Measurements from ENCODE around the gene PGAM2.

Gene PGAM2

GRCh38 chr7:44065431-44066110 lies at the start of gene PGAM2:
Gene PGAM2 (minus strand): TSS chr7:44065567. CDS start chr7:44065529, 38 bp downstream.
- DNase-seq: peak; percentile 80

GRCh38 chr7:44114586-44115310 lies 49.4 kb upstream of the PGAM2 start:
- DNase-seq: peak; percentile 79

- no peak for DNase-seq
These were observed 48.5 kb upstream of the PGAM2 start for GRCh38 chr7:44113764-44114354.

- no peak for DNase-seq
These were observed 47.8 kb upstream of the PGAM2 start for GRCh38 chr7:44112997-44113763.

DNA sequence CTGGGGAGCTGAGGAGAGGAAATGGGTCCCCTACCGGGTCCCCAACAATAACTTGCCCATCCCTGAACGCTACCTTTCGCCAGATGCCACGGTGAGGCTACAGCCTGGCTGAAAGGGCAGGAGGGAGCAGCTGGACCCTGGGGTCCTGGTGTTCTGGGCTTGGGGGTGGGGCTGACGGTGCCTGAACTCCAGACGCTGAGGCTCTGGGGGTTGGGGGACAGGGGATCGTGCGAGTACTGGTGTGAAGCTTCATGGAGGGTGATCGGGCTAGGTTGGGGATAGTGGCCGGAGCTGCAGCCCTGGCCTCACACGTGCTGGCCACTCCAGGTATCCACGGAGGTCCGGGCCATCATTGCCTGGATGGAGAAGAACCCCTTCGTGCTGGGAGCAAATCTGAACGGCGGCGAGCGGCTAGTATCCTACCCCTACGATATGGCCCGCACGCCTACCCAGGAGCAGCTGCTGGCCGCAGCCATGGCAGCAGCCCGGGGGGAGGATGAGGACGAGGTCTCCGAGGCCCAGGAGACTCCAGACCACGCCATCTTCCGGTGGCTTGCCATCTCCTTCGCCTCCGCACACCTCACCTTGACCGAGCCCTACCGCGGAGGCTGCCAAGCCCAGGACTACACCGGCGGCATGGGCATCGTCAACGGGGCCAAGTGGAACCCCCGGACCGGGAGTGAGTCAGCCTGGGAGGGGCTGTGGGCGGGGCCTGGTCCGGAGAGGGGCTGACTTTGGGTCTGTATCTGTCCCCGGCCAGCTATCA lies 47.0 kb upstream of the PGAM2 start:
- no peak for DNase-seq

DNA sequence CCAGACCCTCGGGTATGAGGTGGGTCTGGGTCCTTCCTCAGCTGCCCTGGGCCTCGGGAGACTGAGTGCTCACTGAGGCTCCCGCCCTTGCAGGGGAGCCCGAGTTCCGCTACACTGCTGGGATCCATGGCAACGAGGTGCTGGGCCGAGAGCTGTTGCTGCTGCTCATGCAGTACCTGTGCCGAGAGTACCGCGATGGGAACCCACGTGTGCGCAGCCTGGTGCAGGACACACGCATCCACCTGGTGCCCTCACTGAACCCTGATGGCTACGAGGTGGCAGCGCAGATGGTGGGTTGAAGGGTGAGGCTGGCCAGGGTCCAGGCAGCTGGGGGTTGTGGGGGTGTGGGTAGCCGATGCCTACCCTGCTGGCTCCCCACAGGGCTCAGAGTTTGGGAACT lies 46.4 kb upstream of the PGAM2 start:
- no peak for DNase-seq

GRCh38 chr7:44110719-44111635 lies 45.6 kb upstream of the PGAM2 start:
- no peak for DNase-seq

DNA sequence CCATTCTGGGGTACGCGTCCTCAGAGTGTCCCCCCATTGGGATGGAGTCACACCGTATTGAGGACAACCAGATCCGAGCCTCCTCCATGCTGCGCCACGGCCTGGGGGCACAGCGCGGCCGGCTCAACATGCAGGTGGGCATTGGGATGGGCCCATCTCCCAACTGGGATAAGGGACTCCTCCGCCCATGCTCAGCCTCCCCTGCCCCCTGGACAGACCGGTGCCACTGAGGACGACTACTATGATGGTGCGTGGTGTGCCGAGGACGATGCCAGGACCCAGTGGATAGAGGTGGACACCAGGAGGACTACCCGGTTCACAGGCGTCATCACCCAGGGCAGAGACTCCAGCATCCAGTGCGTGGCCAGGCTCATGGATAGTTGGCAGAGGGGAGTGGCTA lies 44.6 kb upstream of the PGAM2 start:
- DNase-seq: no peak

DNA sequence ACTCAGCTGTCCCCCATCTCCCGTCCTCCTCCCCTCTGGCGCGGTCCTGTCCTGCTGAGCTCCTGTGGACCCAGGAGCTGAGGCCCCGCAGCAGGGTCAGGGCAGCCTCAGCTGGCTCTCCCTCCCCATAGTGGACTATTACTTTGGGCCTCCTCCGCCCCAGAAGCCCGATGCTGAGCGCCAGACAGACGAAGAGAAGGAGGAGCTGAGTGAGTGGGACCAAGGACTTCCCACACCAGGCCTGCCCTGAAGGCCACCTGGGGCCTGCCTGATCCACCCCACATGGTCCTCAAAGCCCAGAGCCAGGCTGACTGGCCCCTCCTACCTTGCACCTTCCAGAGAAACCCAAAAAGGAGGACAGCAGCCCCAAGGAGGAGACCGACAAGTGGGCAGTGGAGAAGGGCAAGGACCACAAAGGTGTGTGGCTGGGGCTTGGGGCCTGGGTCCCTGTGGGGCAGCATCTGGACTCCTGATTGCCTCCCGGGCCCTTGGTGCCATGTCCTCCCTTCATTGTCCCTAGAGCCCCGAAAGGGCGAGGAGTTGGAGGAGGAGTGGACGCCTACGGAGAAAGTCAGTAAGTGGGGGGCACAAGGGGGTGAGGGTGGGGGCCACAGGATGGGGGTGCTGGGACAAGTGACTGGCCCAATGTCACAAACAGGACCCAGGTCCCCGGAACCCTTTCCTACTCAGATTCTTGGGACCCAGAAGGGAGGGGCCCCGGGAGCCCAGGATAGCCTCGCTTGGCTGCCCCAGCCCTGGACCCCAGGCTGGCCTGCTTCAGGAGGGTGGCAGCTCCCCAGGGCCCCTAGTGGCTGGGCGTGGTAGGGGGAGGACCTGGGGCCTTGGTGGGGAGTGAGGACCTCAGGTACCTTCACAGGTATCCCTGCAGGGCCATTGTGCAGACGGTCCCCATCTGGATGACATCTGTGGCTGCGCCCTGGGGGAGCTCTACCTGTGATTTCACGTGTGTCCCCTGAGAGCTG lies 43.7 kb upstream of the PGAM2 start:
- DNase-seq: no peak

DNA sequence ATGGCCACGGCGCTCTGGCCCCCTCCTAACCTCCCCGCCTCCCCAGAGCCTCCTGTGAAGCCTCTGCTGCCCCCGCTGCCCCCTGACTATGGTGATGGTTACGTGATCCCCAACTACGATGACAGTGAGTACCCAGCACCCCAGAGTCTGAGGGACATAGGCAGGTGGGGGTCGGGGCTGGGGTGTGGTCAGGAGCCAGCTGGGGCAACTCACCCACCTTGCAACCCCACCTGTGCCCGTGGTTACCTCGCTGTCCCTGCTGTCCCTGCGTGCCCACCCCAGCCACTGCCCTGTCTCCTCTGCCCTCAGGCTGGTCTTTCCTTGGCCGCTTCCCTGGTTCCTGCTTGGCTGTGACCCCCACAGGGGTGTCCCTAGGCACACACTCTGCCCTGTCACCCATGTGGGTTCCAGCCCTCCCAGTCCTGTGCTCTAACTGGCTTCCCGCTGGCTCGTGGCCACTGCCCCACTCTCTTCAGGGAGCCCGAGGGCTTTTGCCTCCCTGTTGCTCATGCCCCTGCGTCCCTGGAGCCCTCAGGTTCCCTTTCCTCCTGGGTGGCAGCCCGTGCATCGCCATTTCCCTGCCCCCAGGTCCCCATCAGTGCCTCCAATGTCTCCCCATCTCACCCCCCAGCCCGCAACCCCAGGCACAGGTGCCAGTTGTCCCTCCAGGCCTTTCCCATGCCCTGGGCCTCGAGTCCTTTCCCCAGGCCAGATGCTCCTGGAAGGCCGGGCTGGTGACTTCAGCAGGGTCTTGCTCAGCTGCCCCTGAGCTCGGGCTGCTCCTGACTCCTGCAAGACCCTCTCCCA lies 42.8 kb upstream of the PGAM2 start:
- DNase-seq: no peak

- no peak for DNase-seq
These were observed 42.0 kb upstream of the PGAM2 start for GRCh38 chr7:44107116-44107960.

DNA sequence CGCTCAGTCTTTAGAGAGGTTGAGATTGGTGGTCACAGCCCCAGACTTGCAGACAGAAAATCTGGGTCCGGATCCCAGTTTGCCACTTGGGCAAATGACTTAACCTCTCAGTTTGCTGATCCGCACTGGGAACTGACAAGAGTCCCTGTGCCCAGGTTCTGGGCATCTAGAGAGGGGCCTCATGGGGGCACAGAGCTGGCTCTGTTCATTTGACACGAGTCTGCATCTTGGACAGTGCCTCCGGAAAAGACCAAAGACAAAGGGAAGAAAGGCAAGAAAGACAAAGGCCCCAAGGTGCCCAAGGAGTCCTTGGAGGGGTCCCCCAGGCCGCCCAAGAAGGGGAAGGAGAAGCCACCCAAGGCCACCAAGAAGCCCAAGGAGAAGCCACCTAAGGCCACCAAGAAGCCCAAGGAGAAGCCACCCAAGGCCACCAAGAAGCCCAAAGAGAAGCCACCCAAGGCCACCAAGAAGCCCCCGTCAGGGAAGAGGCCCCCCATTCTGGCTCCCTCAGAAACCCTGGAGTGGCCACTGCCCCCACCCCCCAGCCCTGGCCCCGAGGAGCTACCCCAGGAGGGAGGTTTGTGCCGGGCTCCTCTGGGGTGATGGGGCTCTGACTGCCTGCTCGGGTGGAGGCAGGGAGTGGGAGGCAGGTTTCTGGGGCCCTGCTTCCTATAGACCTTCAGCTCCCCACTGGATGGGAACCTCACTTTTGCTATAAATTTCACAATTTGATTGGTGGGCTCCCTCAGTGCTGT lies 41.1 kb upstream of the PGAM2 start:
- DNase-seq: no peak

DNA sequence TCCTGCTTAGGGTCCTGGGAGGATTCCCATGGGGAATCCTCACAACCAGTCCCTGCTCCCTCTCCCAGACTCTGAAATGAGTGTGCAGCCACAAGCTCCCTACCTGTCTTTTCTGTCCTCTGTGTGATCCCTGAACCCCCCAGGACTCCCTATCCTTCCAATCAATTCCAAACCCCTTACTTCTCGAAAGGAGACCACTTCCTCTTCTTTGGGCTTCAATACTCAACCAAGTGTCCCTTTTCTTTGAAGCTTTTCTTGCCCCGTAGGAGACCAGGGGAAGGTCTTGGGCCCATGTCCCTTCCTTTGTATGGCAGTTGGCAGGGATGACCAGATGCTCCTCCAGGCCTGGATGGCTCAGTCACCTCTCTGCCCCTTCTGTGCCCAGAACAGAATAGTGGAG lies 40.5 kb upstream of the PGAM2 start:
- no peak for DNase-seq

GRCh38 chr7:44104860-44105771 lies 39.7 kb upstream of the PGAM2 start:
- DNase-seq: no peak

GRCh38 chr7:44103923-44104859 lies 38.8 kb upstream of the PGAM2 start, which contains the start of gene AEBP1:
Gene AEBP1 (plus strand): TSS chr7:44104345. CDS start chr7:44104666, 321 bp downstream.
- peak; percentile 78 for DNase-seq

Measured in femur (tissue), 1 donor.